Forelimb muscle (tissue), 1 donor: ENCODE data around the gene TMEM165. TPM values are rescaled to one million over a fixed set of nuclear protein-coding genes. Genes with fewer than 3 reads are reported as not detected.

ENCODE experiments used
- DNase-seq: peaks from one replicate; pipeline ENCODE4 v3.0.0-alpha.2; 2013; ENCODE audit warnings: low read depth
- polyA plus RNA-seq: library from polyadenylated mRNA; unstranded; fragments of 120-200 nt; gene quantifications from one replicate; pipeline ENCODE4 v1.2.1, GENCODE V29; 2013; ENCODE audit not compliant: insufficient read length

Gene TMEM165
- polyA plus RNA-seq, 1 donor: 40.0 TPM

DNA sequence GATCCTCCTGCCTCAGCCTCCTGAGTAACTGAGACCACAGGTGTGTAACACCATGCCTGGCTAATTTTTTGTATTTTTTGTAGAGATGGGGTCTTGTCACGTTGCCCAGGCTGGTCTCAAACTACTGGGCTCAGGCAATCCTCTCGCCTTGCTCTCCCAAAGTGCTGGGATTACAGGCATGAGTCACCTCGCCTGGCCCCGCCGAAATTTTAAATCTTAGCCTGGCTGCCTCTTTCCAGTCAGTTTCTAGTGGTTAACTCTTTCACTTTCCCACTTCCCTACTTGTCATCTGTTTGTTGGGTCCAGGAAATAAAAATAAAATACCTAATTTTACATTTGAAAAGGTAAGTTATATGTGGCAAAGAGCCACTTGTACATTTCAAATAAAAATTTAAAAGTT, 62.4 kb downstream of the TMEM165 start:
- DNase-seq: no peak

DNA sequence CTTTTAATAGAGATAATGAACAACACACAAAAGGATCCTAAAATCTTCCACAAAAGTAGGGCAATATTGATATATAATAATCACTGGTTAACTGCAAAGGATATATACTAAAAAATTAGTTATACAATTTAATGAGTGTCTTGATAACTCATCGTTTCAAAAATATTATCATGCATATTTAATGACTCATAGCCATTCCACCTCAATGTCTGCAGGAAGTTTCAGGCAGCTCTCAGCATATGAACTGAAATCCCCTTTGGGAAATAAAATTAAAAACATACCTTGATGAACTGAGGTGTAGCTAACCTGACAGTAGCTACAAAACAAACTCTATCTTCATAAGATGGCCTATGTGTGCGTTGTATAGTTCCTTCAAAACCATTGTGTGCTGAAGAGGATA, 62.9 kb downstream of the TMEM165 start:
- no peak for DNase-seq

DNA sequence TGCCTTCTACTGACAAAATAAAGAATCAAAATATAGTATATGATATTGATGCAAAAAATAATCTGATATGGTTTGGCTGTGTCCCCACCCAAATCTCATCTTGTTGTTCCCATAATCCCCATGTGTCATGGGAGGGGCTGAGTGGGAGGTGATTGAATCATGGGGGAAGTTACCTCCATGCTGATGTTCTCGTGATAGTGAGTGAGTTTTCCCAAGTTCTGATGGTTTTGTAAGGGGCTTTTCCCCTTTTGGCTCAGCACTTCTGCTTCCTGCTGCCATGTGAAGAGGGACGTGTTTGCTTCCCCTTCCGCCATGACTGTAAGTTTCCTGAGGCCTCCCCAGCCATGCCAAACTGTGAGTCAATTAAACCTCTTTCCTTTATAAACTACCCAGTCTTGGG, 70.2 kb downstream of the TMEM165 start:
- DNase-seq: no peak

- DNase-seq: no peak
These were observed 73.0 kb downstream of the TMEM165 start for GRCh38 chr4:55468724-55469123.

DNA sequence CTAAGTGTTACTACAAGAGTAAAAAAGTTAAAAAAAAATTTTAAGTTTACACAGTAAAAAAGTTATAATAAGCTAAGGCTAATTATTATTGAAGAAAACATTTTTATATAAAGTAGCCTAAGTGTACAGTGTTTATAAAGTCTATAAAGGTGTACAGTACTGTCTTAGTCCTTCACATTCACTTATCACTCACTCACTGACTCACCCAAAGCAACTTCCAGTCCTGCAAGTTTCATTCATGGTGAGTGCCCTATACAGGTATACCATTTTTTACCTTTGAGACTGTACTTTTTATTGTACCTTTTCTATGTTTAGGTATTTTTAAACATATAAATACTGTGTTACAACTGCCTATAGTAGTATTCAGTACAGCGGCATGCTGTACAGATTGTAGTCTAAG, 74.2 kb downstream of the TMEM165 start:
- DNase-seq: no peak

Other genes starting within 250 kb of the TMEM165 start
- 11.3 TPM for gene SRD5A3, start 49.7 kb upstream of the TMEM165 start, polyA plus RNA-seq
- gene CLOCK, start 151.0 kb downstream of the TMEM165 start, polyA plus RNA-seq: 17.6 TPM
- gene PDCL2, start 196.3 kb downstream of the TMEM165 start, polyA plus RNA-seq: not detected
- 1.7 TPM for gene NMU, start 240.3 kb downstream of the TMEM165 start, polyA plus RNA-seq